H1 (cell line): Measurements from ENCODE around the gene PABPN1. TPM values are rescaled to one million over a fixed set of nuclear protein-coding genes. Genes with fewer than 3 reads are reported as not detected.
A peak's percentile ranks its signal among the peaks of the same experiment; 100 is the strongest.

Experiments
- BACH1 ChIP-seq: IDR thresholded peaks from 2 replicates; pipeline ENCODE4 v1.6.1; 2012; ENCODE audit warnings: low read length, improper control_type of control experiment
- BCL11A ChIP-seq, 2 experiments: IDR thresholded peaks; one replicate each; pipeline ENCODE4 v1.6.1; 2011; ENCODE audit warnings: low read depth in 2 of 2, low read length in 2 of 2, mild to moderate bottlenecking in 2 of 2
- BRCA1 ChIP-seq: IDR thresholded peaks from 2 replicates; pipeline ENCODE4 v1.6.1; 2012; ENCODE audit warnings: low read depth, low read length, improper control_type of control experiment
- EP300 ChIP-seq, 2 experiments: IDR thresholded peaks; 1 replicate in 1 of 2; 2 replicates in 1 of 2; pipeline ENCODE4 v1.6.1; 2011 to 2012; ENCODE audit warnings: low read depth in 2 of 2, low read length in 2 of 2, mild to moderate bottlenecking in 2 of 2, borderline replicate concordance in 1 of 2, inconsistent platforms in 1 of 2, moderate library complexity in 1 of 2
- JUND ChIP-seq: IDR thresholded peaks from 2 replicates; pipeline ENCODE4 v1.6.1; 2011; ENCODE audit warnings: mild to moderate bottlenecking, improper control_type of control experiment, low read length
- KDM1A ChIP-seq: fragments of 200-600, 300-600 bp; sonication (generic); IDR thresholded peaks from 2 replicates; pipeline ENCODE4 v1.7.1; 2016; ENCODE audit warnings: mild to moderate bottlenecking, low read length, borderline replicate concordance
- MAFK ChIP-seq: IDR thresholded peaks from 2 replicates; pipeline ENCODE4 v1.6.1; 2012; ENCODE audit warnings: low read depth, mild to moderate bottlenecking, improper control_type of control experiment, low read length
- POLR2A ChIP-seq, 2 experiments: IDR thresholded peaks; 1 replicate in 1 of 2; 2 replicates in 1 of 2; pipeline ENCODE4 v1.6.1; 2011; ENCODE audit warnings: low read depth in 2 of 2, low read length in 2 of 2, mild to moderate bottlenecking in 2 of 2; ENCODE audit errors: control extremely low read depth in 1 of 2
- SP1 ChIP-seq: IDR thresholded peaks from 2 replicates; pipeline ENCODE4 v1.6.1; 2011; ENCODE audit warnings: low read depth, low read length
- SP2 ChIP-seq: IDR thresholded peaks from 2 replicates; pipeline ENCODE4 v1.6.1; 2012; ENCODE audit warnings: mild to moderate bottlenecking, low read length, inconsistent platforms
- TAF7 ChIP-seq: optimal IDR thresholded peaks from 2 replicates; pipeline ENCODE3; 2011; ENCODE audit warnings: low read depth, mild to moderate bottlenecking, inconsistent platforms, low read length, moderate library complexity, borderline replicate concordance
- TBP ChIP-seq: IDR thresholded peaks from 2 replicates; pipeline ENCODE4 v1.6.1; 2011; ENCODE audit warnings: low read depth, low read length, improper control_type of control experiment
- polyA plus RNA-seq, 7 experiments: library from polyadenylated mRNA; depleted of rRNA in 3 of 7; stranded (reverse) in 5 of 7; unstranded in 2 of 7; fragments of >200 nt in 5 of 7; fragments of 200-250 nt in 2 of 7; gene quantifications; 1 replicate in 5 of 7; 2 replicates in 1 of 7; 4 replicates in 1 of 7; pipeline versions ENCODE4 v1.2.1 to v1.2.3, GENCODE V29; 2011 to 2013; ENCODE audit warnings: missing spikeins in 2 of 7, mixed read lengths in 2 of 7
- total RNA-seq: library from RNA; stranded (reverse); fragmentation: NEBNext Ultra II Directional; extraction: Animal tissue kit (Norgen Biotek cat#: 25700); gene quantifications from 2 replicates; pipeline ENCODE4 v1.2.1, GENCODE V29; 2021
- TF ChIP-seq, protein P1 (sequence below): IDR thresholded peaks from 2 replicates; pipeline ENCODE4 v1.6.1; 2012; ENCODE audit warnings: inconsistent platforms
- TF ChIP-seq, protein P2 (sequence below): IDR thresholded peaks from 2 replicates; pipeline ENCODE4 v1.6.1; 2011; ENCODE audit warnings: low read length, improper control_type of control experiment

Gene PABPN1
- total and polyA plus RNA-seq, 2 of the 8 experiments (the other 6 are each of a cell fraction or from before 2014, with no cell fraction given): 300 to 331 TPM

DNA sequence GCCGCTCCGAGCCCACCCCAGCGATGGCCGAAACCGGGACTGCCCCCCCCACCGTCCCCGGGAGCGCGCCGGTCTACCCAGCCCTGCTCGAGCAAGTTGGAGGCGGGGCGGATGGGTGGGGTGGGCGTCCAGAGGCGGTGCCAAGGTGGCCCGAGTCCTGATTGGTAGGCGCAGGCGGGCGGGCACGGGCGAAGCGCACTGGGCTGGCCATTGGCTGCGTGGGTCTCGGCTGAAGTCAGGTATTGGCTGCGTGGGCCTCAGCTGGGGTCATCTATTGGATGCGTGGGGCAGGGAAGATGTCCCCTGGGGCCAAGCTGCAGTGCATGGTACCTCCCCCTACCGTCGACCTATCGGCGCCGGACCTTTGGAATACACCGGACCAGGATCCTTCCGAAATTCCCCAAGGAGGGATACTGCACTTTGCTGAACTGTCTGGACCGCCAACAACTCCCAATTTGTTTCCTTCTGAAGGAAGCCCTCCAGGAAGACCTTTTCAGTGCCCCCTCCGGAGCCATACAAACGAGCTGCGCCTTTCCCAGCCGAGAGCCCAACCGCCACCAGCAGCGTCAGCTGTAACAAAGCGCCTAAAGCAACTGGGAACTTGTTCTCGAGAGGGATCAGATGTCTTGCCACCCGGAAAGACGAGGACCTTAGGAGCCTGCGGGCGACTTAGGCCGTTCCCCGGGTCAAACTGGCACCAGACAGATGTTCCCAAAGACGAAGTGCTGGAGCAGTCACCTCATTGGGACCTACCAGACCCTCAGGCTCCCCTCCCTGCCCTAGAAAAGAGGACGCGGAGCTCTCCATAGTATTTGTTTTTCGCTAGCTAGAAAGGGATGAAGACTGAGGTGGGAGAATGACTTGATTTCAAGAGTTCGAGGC lies 35.0 kb upstream of the PABPN1 start, which contains the start of gene HOMEZ (continued):
- peak; percentile 88 for TF ChIP-seq BACH1
- TF ChIP-seq, protein P1, sequence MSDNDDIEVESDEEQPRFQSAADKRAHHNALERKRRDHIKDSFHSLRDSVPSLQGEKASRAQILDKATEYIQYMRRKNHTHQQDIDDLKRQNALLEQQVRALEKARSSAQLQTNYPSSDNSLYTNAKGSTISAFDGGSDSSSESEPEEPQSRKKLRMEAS: peak; percentile 26
- no peak for TF ChIP-seq BRCA1
- TF ChIP-seq POLR2A (IDR thresholded peaks at IDR 0.05; ENCODE audit: control extremely low read depth in 1 of 2, low read depth in 2 of 2, low read length in 2 of 2): peak in 1 of 2 experiments; percentile 50; a peak in 1 of 3 replicates
- TF ChIP-seq BCL11A (IDR thresholded peaks at IDR 0.05; ENCODE audit: low read depth in 2 of 2, low read length in 2 of 2): no peak
- no peak for TF ChIP-seq JUND
- no peak for TF ChIP-seq EP300 (IDR thresholded peaks at IDR 0.05; ENCODE audit: borderline replicate concordance in 1 of 2, low read depth in 2 of 2, low read length in 2 of 2)
- TF ChIP-seq, protein P2, sequence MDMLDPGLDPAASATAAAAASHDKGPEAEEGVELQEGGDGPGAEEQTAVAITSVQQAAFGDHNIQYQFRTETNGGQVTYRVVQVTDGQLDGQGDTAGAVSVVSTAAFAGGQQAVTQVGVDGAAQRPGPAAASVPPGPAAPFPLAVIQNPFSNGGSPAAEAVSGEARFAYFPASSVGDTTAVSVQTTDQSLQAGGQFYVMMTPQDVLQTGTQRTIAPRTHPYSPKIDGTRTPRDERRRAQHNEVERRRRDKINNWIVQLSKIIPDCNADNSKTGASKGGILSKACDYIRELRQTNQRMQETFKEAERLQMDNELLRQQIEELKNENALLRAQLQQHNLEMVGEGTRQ: no peak
- peak; percentile 4; the same call in 1 of the 2 replicates for TF ChIP-seq TBP
- peak; percentile 64 for TF ChIP-seq TAF7
- TF ChIP-seq SP2: peak; percentile 44; the same call in 1 of the 2 replicates
- TF ChIP-seq MAFK: no peak
- peak; percentile 94 for TF ChIP-seq SP1
- TF ChIP-seq KDM1A: no peak
